HUES48 (cell line): ENCODE data around the gene SCN9A.
"Not testable (repeated sequence)": the region's sequence is repeated elsewhere in the genome, so short reads cannot be mapped to it uniquely, and the experiment has no call there.

Experiments
- H3K27ac ChIP-seq: one replicate; pipeline ENCODE4 v1.7.0; 2013; ENCODE audit warnings: low read depth, low read length, inconsistent platforms
- H3K27me3 ChIP-seq: 2 replicates; pipeline ENCODE4 v1.6.1; 2013; ENCODE audit warnings: mild to moderate bottlenecking, low read length; ENCODE audit not compliant: control insufficient read depth, insufficient read depth
- H3K36me3 ChIP-seq: 2 replicates; pipeline ENCODE4 v1.6.1; 2013; ENCODE audit warnings: low read length; ENCODE audit not compliant: control insufficient read depth, insufficient read depth
- H3K4me1 ChIP-seq: 2 replicates; pipeline ENCODE4 v1.6.1; 2013; ENCODE audit warnings: mild to moderate bottlenecking, low read length; ENCODE audit not compliant: control insufficient read depth, insufficient read depth
- H3K4me3 ChIP-seq: 2 replicates; pipeline ENCODE4 v1.5.1; 2013; ENCODE audit warnings: mild to moderate bottlenecking, low read depth, low read length
- H3K9ac ChIP-seq: 2 replicates; pipeline ENCODE4 v1.6.1; 2013; ENCODE audit warnings: mild to moderate bottlenecking, low read depth, low read length, moderate library complexity
- H3K9me3 ChIP-seq: 2 replicates; pipeline ENCODE4 v1.6.1; 2013; ENCODE audit warnings: low read length; ENCODE audit not compliant: control insufficient read depth, insufficient read depth

Gene SCN9A

GRCh38 chr2:166211079-166211478 is 164.7 kb downstream of the SCN9A start:
- no peaks in the 10 kb centered on the region for H3K9me3 ChIP-seq
- no peaks in the 10 kb centered on the region for H3K36me3 ChIP-seq
- H3K4me3 ChIP-seq, result no peak overlapping the region
- no peak overlapping the region for H3K9ac ChIP-seq
- H3K27me3 ChIP-seq, result no peaks in the 10 kb centered on the region
- H3K4me1 ChIP-seq, result no peaks in the 10 kb centered on the region
- H3K27ac ChIP-seq, result no peak overlapping the region

GRCh38 chr2:166209944-166210343 is 165.8 kb downstream of the SCN9A start:
- not testable (repeated sequence) for H3K27me3 ChIP-seq, H3K27ac ChIP-seq, H3K4me1 ChIP-seq, H3K4me3 ChIP-seq, H3K9ac ChIP-seq, H3K36me3 ChIP-seq, H3K9me3 ChIP-seq

- not testable (repeated sequence) for H3K27me3 ChIP-seq, H3K4me3 ChIP-seq, H3K4me1 ChIP-seq, H3K9ac ChIP-seq, H3K27ac ChIP-seq, H3K9me3 ChIP-seq, H3K36me3 ChIP-seq
Measured at GRCh38 chr2:166209367-166209766, 166.4 kb downstream of the SCN9A start.

- not testable (repeated sequence) for H3K9me3 ChIP-seq, H3K4me1 ChIP-seq, H3K36me3 ChIP-seq, H3K9ac ChIP-seq, H3K27me3 ChIP-seq, H3K4me3 ChIP-seq, H3K27ac ChIP-seq
Measured at GRCh38 chr2:166206153-166206552, 169.6 kb downstream of the SCN9A start.

GRCh38 chr2:166202778-166203177 is 173.0 kb downstream of the SCN9A start:
- H3K4me1 ChIP-seq, result no peaks in the 10 kb centered on the region
- no peaks in the 10 kb centered on the region for H3K27me3 ChIP-seq
- no peaks in the 10 kb centered on the region; the same call in 1 of the 2 replicates for H3K9me3 ChIP-seq
- H3K4me3 ChIP-seq, result no peak overlapping the region
- no peak overlapping the region for H3K9ac ChIP-seq
- no peaks in the 10 kb centered on the region for H3K36me3 ChIP-seq
- H3K27ac ChIP-seq, result no peak overlapping the region

- Histone ChIP-seq H3K27me3 (no peaks in the 10 kb centered on the region), H3K4me1 (no peaks in the 10 kb centered on the region), H3K9ac (no peak overlapping the region), H3K4me3 (no peak overlapping the region), H3K27ac (no peak overlapping the region), H3K36me3 (no peaks in the 10 kb centered on the region), H3K9me3 (no peaks in the 10 kb centered on the region)
Measured at GRCh38 chr2:166197446-166197845, 178.3 kb downstream of the SCN9A start.

GRCh38 chr2:166193407-166193806 is 182.3 kb downstream of the SCN9A start:
- no peak overlapping the region for H3K9ac ChIP-seq
- H3K27me3 ChIP-seq, result no peaks in the 10 kb centered on the region
- H3K9me3 ChIP-seq, result no peaks in the 10 kb centered on the region
- no peaks in the 10 kb centered on the region for H3K36me3 ChIP-seq
- H3K27ac ChIP-seq, result no peak overlapping the region
- no peak overlapping the region for H3K4me3 ChIP-seq
- no peaks in the 10 kb centered on the region for H3K4me1 ChIP-seq

GRCh38 chr2:166188084-166188483 is 187.7 kb downstream of the SCN9A start:
- Histone ChIP-seq H3K9ac (no peak overlapping the region), H3K27me3 (no peaks in the 10 kb centered on the region), H3K36me3 (no peaks in the 10 kb centered on the region), H3K4me3 (no peak overlapping the region), H3K9me3 (no peaks in the 10 kb centered on the region), H3K27ac (no peak overlapping the region), H3K4me1 (peaks cover 19% of the 10 kb centered on the region)

GRCh38 chr2:166184789-166185188 is 191.0 kb downstream of the SCN9A start:
- Histone ChIP-seq H3K36me3 (no peaks in the 10 kb centered on the region), H3K9ac (no peak overlapping the region), H3K9me3 (no peaks in the 10 kb centered on the region), H3K4me1 (peaks cover 22% of the 10 kb centered on the region), H3K4me3 (no peak overlapping the region), H3K27me3 (no peaks in the 10 kb centered on the region), H3K27ac (no peak overlapping the region)

- Histone ChIP-seq H3K9me3 (no peaks in the 10 kb centered on the region), H3K4me3 (no peak overlapping the region), H3K27me3 (no peaks in the 10 kb centered on the region), H3K36me3 (no peaks in the 10 kb centered on the region), H3K9ac (no peak overlapping the region), H3K4me1 (peaks cover 22% of the 10 kb centered on the region), H3K27ac (no peak overlapping the region)
Measured at GRCh38 chr2:166181813-166182154, 194.0 kb downstream of the SCN9A start.

GRCh38 chr2:166180951-166181812 is 194.6 kb downstream of the SCN9A start:
- H3K9me3 ChIP-seq, result no peaks in the 10 kb centered on the region
- H3K4me3 ChIP-seq, result no peak overlapping the region
- no peak overlapping the region for H3K9ac ChIP-seq
- no peak overlapping the region for H3K27ac ChIP-seq
- H3K27me3 ChIP-seq, result no peaks in the 10 kb centered on the region
- no peaks in the 10 kb centered on the region for H3K36me3 ChIP-seq
- H3K4me1 ChIP-seq, result peaks cover 22% of the 10 kb centered on the region
